Lung (tissue), 12 donors: ENCODE measurements around the gene XRCC3. TPM values are rescaled to one million over a fixed set of nuclear protein-coding genes. Genes with fewer than 3 reads are reported as not detected.

Source experiments
- ATAC-seq: fragments of 200-7000 bp; cut with Tn5 transposase; one replicate; pipeline ENCODE4 v1.9.1; 2020; ENCODE audit warnings: moderate number of reproducible peaks; ENCODE audit not compliant: insufficient read depth, low FRiP score
- DNase-seq, 3 donors: peaks; one replicate each; pipeline ENCODE4 v3.0.0-alpha.2; 2013 to 2017
- H3K27ac ChIP-seq, 2 donors: one replicate each; pipeline ENCODE4 v1.5.1; 2013; ENCODE audit warnings: mild to moderate bottlenecking in 2 of 2, moderate library complexity in 2 of 2, control low read depth in 1 of 2, inconsistent platforms in 1 of 2, low read depth in 1 of 2, low read length in 1 of 2
- H3K27me3 ChIP-seq, 3 donors: one replicate each; pipeline ENCODE4 v1.5.1; 2013; ENCODE audit warnings: low read length in 2 of 3; ENCODE audit not compliant: control insufficient read depth in 3 of 3, insufficient read depth in 3 of 3
- H3K36me3 ChIP-seq, 4 donors: one replicate each; pipeline ENCODE4 v1.5.1; 2013; ENCODE audit warnings: low read length in 4 of 4, mild to moderate bottlenecking in 1 of 4, moderate library complexity in 1 of 4; ENCODE audit not compliant: control insufficient read depth in 4 of 4, insufficient read depth in 4 of 4
- H3K4me1 ChIP-seq, 5 donors: one replicate each; pipeline ENCODE4 v1.5.1; 2013; ENCODE audit warnings: low read length in 5 of 5, mild to moderate bottlenecking in 2 of 5, moderate library complexity in 1 of 5; ENCODE audit not compliant: control insufficient read depth in 5 of 5, insufficient read depth in 5 of 5
- H3K4me3 ChIP-seq: one replicate; pipeline ENCODE4 v1.5.1; 2013; ENCODE audit warnings: mild to moderate bottlenecking, control low read depth, moderate library complexity
- H3K9ac ChIP-seq, 2 donors: one replicate each; pipeline ENCODE4 v1.5.1; 2013; ENCODE audit warnings: low read length in 2 of 2, control low read depth in 1 of 2; ENCODE audit not compliant: insufficient read depth in 1 of 2
- H3K9me3 ChIP-seq, 4 donors: one replicate each; pipeline ENCODE4 v1.5.1; 2013; ENCODE audit warnings: low read length in 3 of 4, mild to moderate bottlenecking in 1 of 4, moderate library complexity in 1 of 4; ENCODE audit not compliant: control insufficient read depth in 4 of 4, insufficient read depth in 3 of 4
- WGBS, 2 donors: extraction: QIAGEN DNeasy Blood & Tissue Kit; methylation state at CpG; one replicate each; pipeline ENCODE4 v1.1.7; 2013; 5-methylcytosine and 5-hydroxymethylcytosine counted together
- polyA plus RNA-seq, 2 donors: library from polyadenylated mRNA; stranded (reverse); fragments of 200-250 nt; gene quantifications; one replicate each; pipeline ENCODE4 v1.2.1, GENCODE V29; 2013
- total RNA-seq, 2 donors: library from RNA; depleted of rRNA in 1 of 2; stranded (reverse); fragments of >200 nt in 1 of 2; gene quantifications; one replicate each; pipeline ENCODE4 v1.2.1, GENCODE V29; 2014 to 2021
- TF ChIP-seq, protein P1 (sequence below): IDR thresholded peaks from 2 replicates; pipeline ENCODE4 v1.5.1; 2012; ENCODE audit warnings: mild to moderate bottlenecking; ENCODE audit errors: control extremely low read depth, extremely low read depth
- donor health status: control.
- donor health status: control.
- donor health status: Bipolar disorder and iron deficiency.
- donor health status: healthy.
- donor health status: DM: yes; HTN: yes; CAD: no.

The XRCC3 gene
- total and polyA plus RNA-seq, 4 donors: 4.4 to 10.4 (median 6.0) TPM

DNA sequence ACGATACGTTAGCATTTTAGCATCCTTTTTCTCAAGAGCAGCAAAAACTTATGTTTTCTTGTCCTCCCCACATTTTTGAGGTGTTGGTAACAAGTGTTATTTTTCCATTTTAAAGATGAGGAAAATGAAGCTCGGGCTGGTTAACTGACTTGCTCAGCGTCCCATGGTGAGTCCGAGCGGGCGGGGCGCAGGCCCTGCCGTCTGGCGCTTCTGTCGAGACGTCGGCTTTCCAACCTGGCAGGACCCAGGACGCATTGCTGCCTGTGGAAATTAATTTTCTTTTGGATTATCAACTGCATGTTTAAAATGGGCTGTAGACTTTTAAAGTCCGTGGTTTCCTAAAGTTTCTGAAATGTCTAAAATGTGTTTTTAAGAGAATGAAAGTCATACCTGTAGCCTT, 30.4 kb downstream of the XRCC3 start:
- H3K36me3 ChIP-seq: peaks cover 23 to 49% (median 41%) of the 10 kb centered on the region in 4 donors
- WGBS, 2 donors: 94 to 95% methylated on average over 15 of the region's 15 CpGs
- DNase-seq: no peak
- no peaks in the 10 kb centered on the region for H3K9me3 ChIP-seq
- H3K4me1 ChIP-seq: peaks cover 0 to 4% (median 2%) of the 10 kb centered on the region in 5 donors
- TF ChIP-seq, protein P1, sequence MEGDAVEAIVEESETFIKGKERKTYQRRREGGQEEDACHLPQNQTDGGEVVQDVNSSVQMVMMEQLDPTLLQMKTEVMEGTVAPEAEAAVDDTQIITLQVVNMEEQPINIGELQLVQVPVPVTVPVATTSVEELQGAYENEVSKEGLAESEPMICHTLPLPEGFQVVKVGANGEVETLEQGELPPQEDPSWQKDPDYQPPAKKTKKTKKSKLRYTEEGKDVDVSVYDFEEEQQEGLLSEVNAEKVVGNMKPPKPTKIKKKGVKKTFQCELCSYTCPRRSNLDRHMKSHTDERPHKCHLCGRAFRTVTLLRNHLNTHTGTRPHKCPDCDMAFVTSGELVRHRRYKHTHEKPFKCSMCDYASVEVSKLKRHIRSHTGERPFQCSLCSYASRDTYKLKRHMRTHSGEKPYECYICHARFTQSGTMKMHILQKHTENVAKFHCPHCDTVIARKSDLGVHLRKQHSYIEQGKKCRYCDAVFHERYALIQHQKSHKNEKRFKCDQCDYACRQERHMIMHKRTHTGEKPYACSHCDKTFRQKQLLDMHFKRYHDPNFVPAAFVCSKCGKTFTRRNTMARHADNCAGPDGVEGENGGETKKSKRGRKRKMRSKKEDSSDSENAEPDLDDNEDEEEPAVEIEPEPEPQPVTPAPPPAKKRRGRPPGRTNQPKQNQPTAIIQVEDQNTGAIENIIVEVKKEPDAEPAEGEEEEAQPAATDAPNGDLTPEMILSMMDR: no peak
- ATAC-seq: no peak
- no peaks in the 10 kb centered on the region for H3K27me3 ChIP-seq
- no peak overlapping the region for H3K27ac ChIP-seq
- H3K4me3 ChIP-seq: no peak overlapping the region
- no peak overlapping the region for H3K9ac ChIP-seq

GRCh38 chr14:103684471-103684870, 30.8 kb downstream of the XRCC3 start:
- WGBS, 2 donors: 85 to 90% methylated on average over 6 of the region's 6 CpGs

GRCh38 chr14:103683139-103683538, 32.1 kb downstream of the XRCC3 start:
- peaks cover 28 to 49% (median 38%) of the 10 kb centered on the region in 4 donors for H3K36me3 ChIP-seq

More at GRCh38 chr14:103684471-103684870, 30.8 kb downstream of the XRCC3 start:
- TF ChIP-seq, protein P1: no peak
- Histone ChIP-seq H3K9ac (no peak overlapping the region), H3K9me3 (no peaks in the 10 kb centered on the region), H3K4me3 (no peak overlapping the region), H3K27ac (no peak overlapping the region), H3K4me1 (peaks cover 0 to 4% (median 2%) of the 10 kb centered on the region in 5 donors), H3K27me3 (no peaks in the 10 kb centered on the region), H3K36me3 (peaks cover 25 to 50% (median 39%) of the 10 kb centered on the region in 4 donors)
- DNase-seq (no peak), ATAC-seq (no peak)

More at GRCh38 chr14:103683139-103683538, 32.1 kb downstream of the XRCC3 start:
- ATAC-seq (no peak), DNase-seq (no peak)
- 85 to 87% methylated on average over 15 of the region's 15 CpGs for WGBS, 2 donors
- TF ChIP-seq, protein P1: no peak
- Histone ChIP-seq H3K27ac (no peak overlapping the region), H3K9ac (no peak overlapping the region), H3K4me3 (no peak overlapping the region), H3K4me1 (peaks cover 0 to 4% (median 2%) of the 10 kb centered on the region in 5 donors), H3K27me3 (no peaks in the 10 kb centered on the region), H3K9me3 (no peaks in the 10 kb centered on the region)
